HCT116 (cell line): ENCODE measurements around the gene OTOGL.

Experiments used
- EGR1 ChIP-seq: IDR thresholded peaks from 2 replicates; pipeline ENCODE4 v1.6.1; 2012; ENCODE audit warnings: low read depth
- EZH2 ChIP-seq: fragments of 200-600 bp; sonication (generic); IDR thresholded peaks from 2 replicates; pipeline ENCODE4 v1.6.1; 2017; ENCODE audit warnings: antibody characterized with exemption, mixed run types
- POLR2A ChIP-seq: IDR thresholded peaks from 2 replicates; pipeline ENCODE4 v1.7.0; 2011; ENCODE audit warnings: borderline replicate concordance; ENCODE audit not compliant: insufficient read depth, insufficient read length; ENCODE audit errors: extremely low read depth
- SIN3A ChIP-seq: IDR thresholded peaks from 2 replicates; pipeline ENCODE4 v1.6.1; 2012; ENCODE audit warnings: low read depth
- ZFX ChIP-seq: fragments of 450-650 bp; IDR thresholded peaks from 2 replicates; pipeline ENCODE4 v1.6.1; 2017
- ZNF274 ChIP-seq: fragments of 200-500 bp; sonication (Bioruptor generic); IDR thresholded peaks from 2 replicates; pipeline ENCODE4 v1.6.1; 2014; ENCODE audit warnings: mild to moderate bottlenecking, low read depth, low read length, inconsistent platforms
- TF ChIP-seq, protein P1 (sequence below), 3 experiments: fragments of 200-600 bp in 1 of 3; sonication (generic) in 1 of 3; IDR thresholded peaks in 2 of 3; conservative IDR thresholded peaks in 1 of 3; 2 replicates each; pipeline ENCODE4 v1.5.1; 2012 to 2017; ENCODE audit warnings: low read depth in 2 of 3, low read length in 2 of 3, antibody characterized with exemption in 1 of 3, borderline replicate concordance in 1 of 3, control low read depth in 1 of 3, mild to moderate bottlenecking in 1 of 3, mixed read lengths in 1 of 3, mixed run types in 1 of 3, moderate library complexity in 1 of 3; ENCODE audit not compliant: insufficient read depth in 1 of 3
- TF ChIP-seq, protein P2 (sequence below): IDR thresholded peaks from 2 replicates; pipeline ENCODE4 v1.6.1; 2012; ENCODE audit warnings: low read depth

DNA sequence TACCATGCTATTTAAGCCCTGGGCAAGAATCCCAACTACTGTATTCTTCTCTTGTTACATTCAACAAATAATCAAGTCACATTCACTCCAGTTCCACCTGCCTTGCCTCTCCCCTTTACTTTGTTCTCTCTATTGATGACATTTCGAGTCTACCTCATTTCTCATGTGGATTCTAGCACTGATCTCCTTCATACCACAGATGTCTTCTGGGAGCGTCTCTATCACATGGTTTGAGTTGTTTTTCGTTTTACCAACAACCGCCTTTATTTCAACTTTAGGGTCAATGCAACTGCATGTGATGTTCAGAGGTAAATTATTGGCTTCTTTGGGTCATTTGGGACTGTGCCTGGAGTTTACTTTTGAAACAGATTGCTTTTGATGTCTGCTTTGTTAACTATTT is 40.7 kb downstream of the OTOGL start:
- TF ChIP-seq POLR2A, result no peak
- no peak for TF ChIP-seq EZH2
- TF ChIP-seq, protein P1, sequence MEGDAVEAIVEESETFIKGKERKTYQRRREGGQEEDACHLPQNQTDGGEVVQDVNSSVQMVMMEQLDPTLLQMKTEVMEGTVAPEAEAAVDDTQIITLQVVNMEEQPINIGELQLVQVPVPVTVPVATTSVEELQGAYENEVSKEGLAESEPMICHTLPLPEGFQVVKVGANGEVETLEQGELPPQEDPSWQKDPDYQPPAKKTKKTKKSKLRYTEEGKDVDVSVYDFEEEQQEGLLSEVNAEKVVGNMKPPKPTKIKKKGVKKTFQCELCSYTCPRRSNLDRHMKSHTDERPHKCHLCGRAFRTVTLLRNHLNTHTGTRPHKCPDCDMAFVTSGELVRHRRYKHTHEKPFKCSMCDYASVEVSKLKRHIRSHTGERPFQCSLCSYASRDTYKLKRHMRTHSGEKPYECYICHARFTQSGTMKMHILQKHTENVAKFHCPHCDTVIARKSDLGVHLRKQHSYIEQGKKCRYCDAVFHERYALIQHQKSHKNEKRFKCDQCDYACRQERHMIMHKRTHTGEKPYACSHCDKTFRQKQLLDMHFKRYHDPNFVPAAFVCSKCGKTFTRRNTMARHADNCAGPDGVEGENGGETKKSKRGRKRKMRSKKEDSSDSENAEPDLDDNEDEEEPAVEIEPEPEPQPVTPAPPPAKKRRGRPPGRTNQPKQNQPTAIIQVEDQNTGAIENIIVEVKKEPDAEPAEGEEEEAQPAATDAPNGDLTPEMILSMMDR (IDR thresholded peaks at IDR 0.05 in 2 of 3, conservative IDR thresholded peaks at IDR 0.05 in 1 of 3; ENCODE audit: borderline replicate concordance in 1 of 3, insufficient read depth in 1 of 3, low read depth in 2 of 3, low read length in 2 of 3), result no peak
- no peak for TF ChIP-seq ZFX
- TF ChIP-seq, protein P2, sequence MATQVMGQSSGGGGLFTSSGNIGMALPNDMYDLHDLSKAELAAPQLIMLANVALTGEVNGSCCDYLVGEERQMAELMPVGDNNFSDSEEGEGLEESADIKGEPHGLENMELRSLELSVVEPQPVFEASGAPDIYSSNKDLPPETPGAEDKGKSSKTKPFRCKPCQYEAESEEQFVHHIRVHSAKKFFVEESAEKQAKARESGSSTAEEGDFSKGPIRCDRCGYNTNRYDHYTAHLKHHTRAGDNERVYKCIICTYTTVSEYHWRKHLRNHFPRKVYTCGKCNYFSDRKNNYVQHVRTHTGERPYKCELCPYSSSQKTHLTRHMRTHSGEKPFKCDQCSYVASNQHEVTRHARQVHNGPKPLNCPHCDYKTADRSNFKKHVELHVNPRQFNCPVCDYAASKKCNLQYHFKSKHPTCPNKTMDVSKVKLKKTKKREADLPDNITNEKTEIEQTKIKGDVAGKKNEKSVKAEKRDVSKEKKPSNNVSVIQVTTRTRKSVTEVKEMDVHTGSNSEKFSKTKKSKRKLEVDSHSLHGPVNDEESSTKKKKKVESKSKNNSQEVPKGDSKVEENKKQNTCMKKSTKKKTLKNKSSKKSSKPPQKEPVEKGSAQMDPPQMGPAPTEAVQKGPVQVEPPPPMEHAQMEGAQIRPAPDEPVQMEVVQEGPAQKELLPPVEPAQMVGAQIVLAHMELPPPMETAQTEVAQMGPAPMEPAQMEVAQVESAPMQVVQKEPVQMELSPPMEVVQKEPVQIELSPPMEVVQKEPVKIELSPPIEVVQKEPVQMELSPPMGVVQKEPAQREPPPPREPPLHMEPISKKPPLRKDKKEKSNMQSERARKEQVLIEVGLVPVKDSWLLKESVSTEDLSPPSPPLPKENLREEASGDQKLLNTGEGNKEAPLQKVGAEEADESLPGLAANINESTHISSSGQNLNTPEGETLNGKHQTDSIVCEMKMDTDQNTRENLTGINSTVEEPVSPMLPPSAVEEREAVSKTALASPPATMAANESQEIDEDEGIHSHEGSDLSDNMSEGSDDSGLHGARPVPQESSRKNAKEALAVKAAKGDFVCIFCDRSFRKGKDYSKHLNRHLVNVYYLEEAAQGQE, result no peak
- no peak for TF ChIP-seq ZNF274
- TF ChIP-seq SIN3A, result no peak
- no peak for TF ChIP-seq EGR1
